Hepatic stellate cell (primary cell): ENCODE data around the gene BRF1.
A peak's percentile ranks its signal among the peaks of the same experiment; 100 is the strongest.
"Not testable (repeated sequence)": the region's sequence is repeated elsewhere in the genome, so short reads cannot be mapped to it uniquely, and the experiment has no call there.

ENCODE experiments used
- DNase-seq: peaks from one replicate; pipeline ENCODE4 v3.0.0; 2011; ENCODE audit warnings: low spot score

BRF1 gene

DNA sequence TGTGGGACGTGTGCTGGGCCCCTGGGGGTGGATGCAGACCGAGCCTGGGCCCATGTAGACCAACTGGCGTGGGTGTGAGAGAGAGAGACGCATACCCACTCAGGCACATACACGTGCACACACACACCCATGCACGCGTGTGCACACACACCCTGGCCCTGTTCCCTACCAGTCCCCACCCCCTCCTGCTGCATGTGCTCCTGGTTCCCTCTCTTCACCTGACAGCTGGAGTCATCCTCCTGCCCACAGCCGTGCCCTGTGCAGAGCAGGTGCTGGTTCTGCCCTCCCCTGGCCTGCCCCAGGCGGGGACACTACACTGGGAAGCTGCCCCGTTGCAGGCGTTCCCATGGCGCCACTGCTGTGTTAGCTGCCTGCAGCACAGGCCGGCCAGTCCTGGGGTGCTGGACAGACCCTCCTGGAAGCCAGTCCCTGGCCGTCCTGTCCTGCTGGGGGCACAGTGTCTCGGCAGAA lies 32.3 kb upstream of the BRF1 start:
- DNase-seq = no peak

DNA sequence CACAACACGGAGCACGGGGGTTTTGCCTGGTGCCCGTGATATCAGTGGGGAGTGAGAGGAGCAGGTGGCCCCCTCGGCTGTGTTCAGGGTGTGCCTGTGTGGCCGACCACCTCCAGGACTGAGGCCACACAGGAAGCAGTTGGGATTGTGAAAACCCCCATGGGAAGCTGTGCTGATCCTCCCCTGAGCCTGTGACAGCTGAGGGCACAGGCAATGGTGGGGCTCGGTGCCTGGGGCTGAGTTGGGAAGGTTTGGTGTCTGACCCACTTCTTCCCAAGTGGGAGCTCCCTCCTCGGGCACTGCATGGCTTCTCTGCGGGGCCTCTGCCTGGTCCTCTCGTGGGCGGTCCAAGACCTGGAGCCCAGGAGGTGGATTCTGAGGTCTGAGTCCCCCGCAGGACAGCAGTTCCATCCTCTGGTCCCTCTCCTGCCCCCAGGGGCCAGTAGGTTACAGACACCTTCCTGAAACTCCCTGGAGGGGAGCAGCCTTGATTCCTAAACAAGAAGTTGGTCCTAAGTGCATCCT lies 31.6 kb upstream of the BRF1 start:
- DNase-seq = no peak

- DNase-seq = no peak
These were observed 31.0 kb upstream of the BRF1 start for GRCh38 chr14:105331575-105332349.

DNA sequence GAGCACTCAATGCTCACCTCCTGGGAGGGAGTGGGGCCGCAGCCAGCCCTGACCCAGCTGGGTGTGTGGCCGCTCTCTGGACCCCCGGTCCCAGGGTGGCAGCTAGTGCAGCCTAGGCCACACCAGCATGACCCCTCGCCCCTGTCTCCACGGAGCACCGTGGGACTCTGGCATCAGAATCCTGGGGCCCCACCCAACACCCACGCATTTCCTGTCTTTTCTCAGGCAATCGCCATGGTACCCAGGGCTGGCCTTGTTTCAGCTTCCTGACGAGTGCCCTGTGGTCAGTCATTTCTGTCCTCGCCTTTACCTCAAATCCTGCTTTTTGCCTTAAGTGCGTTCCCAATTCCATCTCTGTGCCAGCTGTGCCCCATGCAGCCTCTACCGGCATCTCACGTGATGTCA lies 29.7 kb upstream of the BRF1 start:
- peak; percentile 79 for DNase-seq

GRCh38 chr14:105329411-105330150 lies 28.8 kb upstream of the BRF1 start:
- DNase-seq = no peak

- no peak for DNase-seq
These were observed 28.0 kb upstream of the BRF1 start for GRCh38 chr14:105328678-105329390.

GRCh38 chr14:105328070-105328677 lies 27.4 kb upstream of the BRF1 start:
- DNase-seq = no peak

GRCh38 chr14:105327695-105328045 lies 26.9 kb upstream of the BRF1 start:
- DNase-seq = not testable (repeated sequence)

DNA sequence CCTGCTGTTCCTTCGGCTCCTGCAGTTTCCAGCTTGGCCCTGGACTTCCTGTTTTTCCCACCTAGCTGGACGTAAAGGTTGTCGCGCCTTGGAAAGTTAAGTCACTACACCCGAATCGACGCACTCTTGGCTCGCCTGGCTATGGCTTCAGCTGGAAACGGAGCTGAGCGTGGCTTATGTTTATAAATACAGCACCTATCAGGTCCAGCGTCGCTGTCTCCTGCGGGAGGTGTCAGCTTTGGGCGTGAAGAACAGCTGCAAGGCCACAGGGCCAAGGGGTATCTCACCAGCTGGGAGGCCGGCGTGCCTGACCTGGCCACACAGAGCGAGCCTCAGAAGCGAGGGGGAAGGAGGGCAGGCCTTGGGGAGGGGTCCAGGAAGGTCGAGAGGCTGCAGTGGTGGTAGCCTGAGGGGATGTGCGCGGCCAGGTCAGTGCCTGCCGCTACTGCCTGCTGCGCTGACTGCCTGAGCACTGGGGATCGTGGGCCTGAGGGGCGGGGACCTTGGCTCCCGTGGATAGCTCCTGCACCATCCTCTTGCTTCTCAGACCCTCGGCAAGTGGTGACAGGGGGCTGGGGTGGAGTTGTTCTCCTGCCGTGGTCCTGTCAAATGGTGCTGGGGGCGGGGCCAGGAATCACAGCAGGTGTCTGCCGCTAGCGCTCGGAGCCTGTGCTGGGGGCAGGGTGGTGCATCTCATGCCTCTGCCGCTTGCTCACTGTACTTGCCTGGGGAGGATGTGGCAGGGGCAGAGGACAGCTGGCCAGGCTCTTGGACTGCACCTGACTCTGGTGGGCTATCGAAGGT lies 26.3 kb upstream of the BRF1 start:
- no peak for DNase-seq

- DNase-seq = no peak
These were observed 25.7 kb upstream of the BRF1 start for GRCh38 chr14:105326568-105326867.

- DNase-seq = no peak
These were observed 25.1 kb upstream of the BRF1 start for GRCh38 chr14:105325716-105326567.

DNA sequence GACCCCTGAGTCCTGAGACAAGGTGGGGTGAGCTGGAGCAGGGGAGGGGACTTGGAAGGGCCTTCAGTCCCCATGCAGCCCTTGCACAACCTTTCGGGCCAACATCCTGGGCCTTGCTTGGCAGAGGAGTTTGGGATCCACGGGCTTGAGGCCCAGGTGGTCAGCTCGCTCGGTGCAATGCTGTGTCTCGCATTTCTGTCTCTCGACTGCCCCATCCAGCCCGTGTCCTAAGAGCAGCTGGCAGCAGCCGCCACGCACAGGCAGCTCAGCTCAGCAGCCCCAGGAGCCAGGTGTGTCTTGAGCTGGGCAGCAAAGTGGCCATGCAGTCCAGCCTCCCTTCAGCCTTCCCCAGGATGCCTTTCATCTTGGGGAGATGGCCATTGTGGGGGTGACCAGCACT lies 24.5 kb upstream of the BRF1 start:
- no peak for DNase-seq

DNA sequence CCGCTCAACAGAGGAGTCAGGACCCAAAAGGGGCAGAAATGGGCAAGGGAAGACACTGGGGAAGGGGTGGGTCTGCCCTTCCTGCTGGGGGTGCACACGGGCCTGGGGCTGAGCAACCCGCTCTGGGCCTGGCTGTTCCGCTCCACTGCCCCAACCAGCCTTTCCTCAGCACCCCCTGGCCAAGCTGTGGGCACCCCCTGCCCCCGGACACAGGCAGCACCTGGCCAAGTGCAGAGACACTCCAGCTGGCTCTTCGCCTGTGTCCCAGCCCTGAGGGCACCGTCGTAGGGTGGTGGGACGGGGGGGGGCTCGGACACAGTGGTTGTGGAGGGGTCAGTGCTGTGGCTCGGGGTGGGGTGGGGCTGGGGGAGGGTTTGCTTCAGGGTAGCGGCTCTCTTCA lies 24.1 kb upstream of the BRF1 start:
- DNase-seq = no peak

GRCh38 chr14:105324080-105324778 lies 23.4 kb upstream of the BRF1 start:
- peak; percentile 52 for DNase-seq

DNA sequence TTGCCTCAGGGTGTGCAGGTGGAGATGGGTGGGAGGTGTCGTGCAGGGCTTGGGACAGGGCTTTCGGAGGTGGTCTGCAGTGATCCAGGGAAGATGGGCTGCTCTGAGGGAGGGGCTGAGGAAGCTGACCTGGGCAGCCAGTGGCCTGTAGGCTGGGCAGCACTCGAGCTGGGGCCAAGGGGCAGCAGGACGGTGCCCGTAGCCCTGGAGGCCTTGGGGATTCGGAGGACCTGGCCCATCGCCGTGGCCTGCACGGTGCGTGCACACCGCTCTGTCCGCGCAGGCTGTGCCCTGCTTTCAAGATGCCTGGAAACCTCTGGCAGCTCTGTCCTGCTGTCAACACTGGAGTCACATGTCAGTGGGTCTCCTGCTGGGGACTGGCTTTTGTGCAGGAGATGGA lies 22.9 kb upstream of the BRF1 start:
- no peak for DNase-seq

- no peak for DNase-seq
These were observed 22.2 kb upstream of the BRF1 start for GRCh38 chr14:105322791-105323556.

GRCh38 chr14:105317546-105317945 lies 16.7 kb upstream of the BRF1 start:
- DNase-seq = peak; percentile 86

DNA sequence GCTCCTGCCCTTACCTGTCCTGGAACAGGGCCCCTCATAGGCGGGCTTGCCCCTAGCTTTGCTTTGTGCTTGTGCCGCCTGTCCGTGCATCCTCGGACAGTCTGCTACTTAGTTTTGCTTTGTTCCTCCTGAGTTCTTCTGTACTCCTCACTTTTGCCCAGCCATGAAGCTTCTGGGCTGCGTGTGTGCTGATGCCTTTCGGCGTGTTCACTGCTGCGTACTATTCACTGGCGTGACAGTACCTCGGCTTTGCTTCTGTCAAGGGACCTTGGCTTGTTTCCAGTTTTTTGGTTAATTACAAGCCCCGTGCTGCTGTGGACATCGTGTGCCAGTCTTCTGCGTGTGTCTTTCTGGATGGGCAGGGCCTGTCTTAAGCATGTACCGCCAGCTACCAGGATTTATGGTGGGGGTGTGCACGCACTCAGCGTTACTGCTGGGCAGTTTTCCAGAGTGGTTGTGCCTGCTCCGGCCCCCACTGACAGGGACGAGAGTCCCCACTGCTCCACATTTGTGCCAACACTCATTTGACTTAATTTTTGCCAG lies 16.2 kb upstream of the BRF1 start:
- no peak for DNase-seq

GRCh38 chr14:105316577-105316941 lies 15.8 kb upstream of the BRF1 start:
- DNase-seq = no peak
